Left lung (tissue), 10 donors: ENCODE measurements around the gene GALNT10. TPM values are rescaled to one million over a fixed set of nuclear protein-coding genes. Genes with fewer than 3 reads are reported as not detected.

Experiments
- ATAC-seq: fragments of 200-7000 bp; cut with Tn5 transposase; one replicate; pipeline ENCODE4 v1.9.1; 2020; ENCODE audit warnings: moderate library complexity
- DNase-seq, 4 donors: peaks; one replicate each; pipeline ENCODE4 v3.0.0-alpha.2; 2013 to 2020
- H3K27ac ChIP-seq, 2 donors: fragments of 200-600 bp; sonication (generic) in 1 of 2; one replicate each; pipeline versions ENCODE4 v1.5.0 to v1.8.0; 2020 to 2021
- H3K27me3 ChIP-seq, 2 donors: fragments of 200-600 bp; sonication (generic) in 1 of 2; one replicate each; pipeline versions ENCODE4 v1.5.0 to v1.8.0; 2020 to 2021
- H3K36me3 ChIP-seq, 2 donors: fragments of 200-600 bp; sonication (generic) in 1 of 2; one replicate each; pipeline versions ENCODE4 v1.5.0 to v1.8.0; 2020 to 2021
- H3K4me1 ChIP-seq, 2 donors: fragments of 200-600 bp; one replicate each; pipeline ENCODE4 v1.8.0; 2021
- H3K4me3 ChIP-seq, 2 donors: fragments of 200-600 bp; sonication (generic) in 1 of 2; one replicate each; pipeline versions ENCODE4 v1.5.0 to v1.8.0; 2020 to 2021; ENCODE audit warnings: mild to moderate bottlenecking in 1 of 2
- H3K9me3 ChIP-seq, 2 donors: fragments of 200-600 bp; sonication (generic) in 1 of 2; one replicate each; pipeline versions ENCODE4 v1.5.0 to v1.8.0; 2020 to 2021
- CTCF ChIP-seq, 2 donors: fragments of 200-600 bp; sonication (generic) in 1 of 2; IDR thresholded peaks; one replicate each; pipeline versions ENCODE4 v1.5.0 to v1.8.0; 2021; ENCODE audit warnings: antibody characterized with exemption in 2 of 2
- intact Hi-C, 2 donors: fragments of 100-400 bp; cut with DNase I; formaldehyde crosslinking; loops; one replicate each; pipeline versions ENCODE4 v1.11.2 to v1.14.2; 2022
- polyA plus RNA-seq, 6 donors: library from polyadenylated mRNA; unstranded; fragments of 120-200 nt; gene quantifications; one replicate each; pipeline ENCODE4 v1.2.1, GENCODE V29; 2013; ENCODE audit not compliant: insufficient read length in 6 of 6
- total RNA-seq, 2 donors: library from RNA; stranded (reverse); fragmentation: NEBNext Ultra II Directional; extraction: Animal tissue kit (Norgen Biotek cat#: 25700); gene quantifications; one replicate each; pipeline ENCODE4 v1.2.1, GENCODE V29; 2021
- donor health status: DM: no; HTN: yes; CAD: no.
- donor health status: DM: no; HTN: no; CAD: no.

Gene GALNT10
- total and polyA plus RNA-seq, 8 donors, result 21.2 to 117 (median 25.7) TPM

- no peaks in the 10 kb centered on the region for H3K9me3 ChIP-seq
- H3K4me1 ChIP-seq, result peaks cover 9 to 55% of the 10 kb centered on the region in 2 donors
- H3K27me3 ChIP-seq, result no peaks in the 10 kb centered on the region
- peak within 1 kb of the TSS; percentile 91 to 99 for H3K4me3 ChIP-seq
- ATAC-seq, result peak; percentile 98
- no peak for TF ChIP-seq CTCF (IDR thresholded peaks at IDR 0.05)
- intact Hi-C loops, result no loop called here
- peak; percentile 92 to 96 (median 96) for DNase-seq
- H3K27ac ChIP-seq, result peak within 1 kb of the TSS; percentile 80 to 90
- peaks cover 0 to 30% of the 10 kb centered on the region in 2 donors for H3K36me3 ChIP-seq
Observed at GRCh38 chr5:154445422-154446194, 255.1 kb downstream of the GALNT10 start, which contains the start of gene SAP30L. Gene SAP30L (plus strand): TSS chr5:154445997. CDS start chr5:154446605, 608 bp downstream.

GRCh38 chr5:154446195-154447088, 255.9 kb downstream of the GALNT10 start:
- peaks cover 0 to 30% of the 10 kb centered on the region in 2 donors for H3K36me3 ChIP-seq
- H3K27ac ChIP-seq, result peak overlapping the region; percentile 80 to 90
- H3K9me3 ChIP-seq, result no peaks in the 10 kb centered on the region
- ATAC-seq (peak; percentile 30), DNase-seq (peak; percentile 60 to 92 (median 62))
- H3K4me3 ChIP-seq, result peak overlapping the region; percentile 91 to 99
- intact Hi-C loops, result no loop called here
- peaks cover 9 to 55% of the 10 kb centered on the region in 2 donors for H3K4me1 ChIP-seq
- no peaks in the 10 kb centered on the region for H3K27me3 ChIP-seq
- TF ChIP-seq CTCF (IDR thresholded peaks at IDR 0.05), result no peak

- Histone ChIP-seq H3K4me1 (peaks cover 9 to 55% of the 10 kb centered on the region in 2 donors), H3K27me3 (no peaks in the 10 kb centered on the region), H3K36me3 (peaks cover 0 to 30% of the 10 kb centered on the region in 2 donors), H3K27ac (peak overlapping the region; percentile 80 to 90), H3K4me3 (peak overlapping the region; percentile 91 to 99), H3K9me3 (no peaks in the 10 kb centered on the region)
- no peak for TF ChIP-seq CTCF (IDR thresholded peaks at IDR 0.05)
- intact Hi-C loops, result no loop called here
- ATAC-seq (no peak), DNase-seq (no peak)
Observed at GRCh38 chr5:154447089-154447725, 256.7 kb downstream of the GALNT10 start.

GRCh38 chr5:154449786-154450185, 259.3 kb downstream of the GALNT10 start:
- DNase-seq, result no peak
- ATAC-seq, result no peak
- Histone ChIP-seq H3K27ac (no peak overlapping the region), H3K4me1 (peaks cover 9 to 39% of the 10 kb centered on the region in 2 donors), H3K27me3 (no peaks in the 10 kb centered on the region), H3K36me3 (peaks cover 0 to 49% of the 10 kb centered on the region in 2 donors), H3K9me3 (no peaks in the 10 kb centered on the region), H3K4me3 (no peak overlapping the region)
- TF ChIP-seq CTCF (IDR thresholded peaks at IDR 0.05), result no peak
- intact Hi-C loops, result no loop called here
